Measurements from ENCODE around the gene BRD9. TPM values are rescaled to one million over a fixed set of nuclear protein-coding genes. Genes with fewer than 3 reads are reported as not detected.

Gene BRD9
- total RNA-seq, 1 donor = 35.8 TPM

DNA sequence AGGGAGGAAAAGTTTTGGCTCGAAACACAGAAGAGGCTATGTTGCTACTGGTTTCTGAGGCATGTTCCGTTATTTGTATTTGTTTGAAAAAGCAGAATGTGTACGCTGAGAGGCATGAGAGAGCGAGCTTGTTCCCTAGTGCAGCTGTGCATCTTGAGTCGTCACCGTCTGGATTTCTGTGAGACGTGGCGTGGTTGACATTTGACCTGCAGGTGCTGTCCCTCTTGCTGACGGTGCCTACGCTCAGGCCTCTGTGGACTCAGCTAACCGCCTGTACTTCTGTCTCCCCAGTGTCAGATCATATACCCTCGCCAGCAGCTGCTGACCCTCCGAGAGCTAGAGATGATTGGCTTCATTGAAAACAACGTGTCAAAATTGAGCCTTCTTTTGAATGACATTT is 21.6 kb upstream of the BRD9 start:
- Histone ChIP-seq H3K9me3 (ENCODE audit: low read depth, low read length) (no peaks in the 10 kb centered on the region), H3K4me1 (ENCODE audit: insufficient read depth, low read length) (peaks cover 11% of the 10 kb centered on the region), H3K36me3 (ENCODE audit: insufficient read depth, low read length) (peaks cover 21% of the 10 kb centered on the region), H4K20me1 (ENCODE audit: insufficient read depth, low read length) (no peaks in the 10 kb centered on the region), H3K79me2 (ENCODE audit: insufficient read depth, low read length) (no peaks in the 10 kb centered on the region), H3K4me3 (ENCODE audit: insufficient read depth, low read length) (no peak overlapping the region), H3K27ac (ENCODE audit: low read depth, low read length) (peak overlapping the region; percentile 99), H2AFZ (ENCODE audit: low read length) (no peak overlapping the region), H3K27me3 (ENCODE audit: insufficient read depth, low read length) (no peaks in the 10 kb centered on the region), H3K4me2 (ENCODE audit: insufficient read depth, low read length) (no peak overlapping the region)
- DNase-seq (ENCODE audit: insufficient read length, low spot score, missing footprints) = no peak
- TF ChIP-seq, protein P1, sequence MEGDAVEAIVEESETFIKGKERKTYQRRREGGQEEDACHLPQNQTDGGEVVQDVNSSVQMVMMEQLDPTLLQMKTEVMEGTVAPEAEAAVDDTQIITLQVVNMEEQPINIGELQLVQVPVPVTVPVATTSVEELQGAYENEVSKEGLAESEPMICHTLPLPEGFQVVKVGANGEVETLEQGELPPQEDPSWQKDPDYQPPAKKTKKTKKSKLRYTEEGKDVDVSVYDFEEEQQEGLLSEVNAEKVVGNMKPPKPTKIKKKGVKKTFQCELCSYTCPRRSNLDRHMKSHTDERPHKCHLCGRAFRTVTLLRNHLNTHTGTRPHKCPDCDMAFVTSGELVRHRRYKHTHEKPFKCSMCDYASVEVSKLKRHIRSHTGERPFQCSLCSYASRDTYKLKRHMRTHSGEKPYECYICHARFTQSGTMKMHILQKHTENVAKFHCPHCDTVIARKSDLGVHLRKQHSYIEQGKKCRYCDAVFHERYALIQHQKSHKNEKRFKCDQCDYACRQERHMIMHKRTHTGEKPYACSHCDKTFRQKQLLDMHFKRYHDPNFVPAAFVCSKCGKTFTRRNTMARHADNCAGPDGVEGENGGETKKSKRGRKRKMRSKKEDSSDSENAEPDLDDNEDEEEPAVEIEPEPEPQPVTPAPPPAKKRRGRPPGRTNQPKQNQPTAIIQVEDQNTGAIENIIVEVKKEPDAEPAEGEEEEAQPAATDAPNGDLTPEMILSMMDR (IDR thresholded peaks at IDR 0.05; ENCODE audit: extremely low read depth, low read depth, low read length) = no peak

DNA sequence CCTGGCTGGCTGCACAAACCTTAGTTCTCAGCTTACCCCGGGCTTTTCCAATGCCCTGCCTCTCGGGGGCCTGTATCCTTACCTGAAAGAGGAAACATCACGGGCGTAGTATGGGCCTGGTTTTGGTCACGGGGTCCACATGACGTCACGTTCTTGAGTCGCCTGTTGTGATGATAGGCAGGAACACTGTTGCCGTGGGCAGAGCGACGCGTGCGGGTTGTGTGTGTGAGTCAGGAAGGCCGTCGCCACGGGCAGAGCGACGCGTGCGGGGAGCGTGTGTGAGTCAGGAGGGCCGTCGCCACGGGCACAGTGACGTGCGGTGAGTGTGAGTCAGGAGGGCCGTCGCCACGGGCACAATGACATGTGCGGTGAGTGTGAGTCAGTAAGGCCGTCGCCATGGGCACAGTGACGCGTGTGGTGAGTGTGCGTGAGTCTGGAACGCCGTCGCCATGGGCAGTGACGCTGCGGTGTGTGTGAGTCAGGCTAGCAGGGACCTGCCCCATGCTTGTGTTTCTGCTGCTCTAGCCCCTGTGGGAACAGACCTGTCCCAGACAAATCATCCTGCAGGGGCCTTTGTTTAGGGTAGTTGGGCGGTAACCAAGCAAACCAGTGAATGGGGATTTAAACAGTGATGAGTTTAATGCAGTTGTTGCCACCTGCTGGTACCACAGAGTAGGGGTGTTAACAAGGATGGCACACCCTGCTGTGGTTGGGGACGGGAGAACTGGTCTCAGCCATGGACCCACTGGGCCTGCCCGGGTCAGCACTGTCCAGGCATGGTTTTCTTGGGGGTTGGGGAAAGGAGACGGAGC is 19.9 kb upstream of the BRD9 start:
- no peaks in the 10 kb centered on the region for H3K9me3 ChIP-seq (ENCODE audit: low read depth, low read length)
- no peaks in the 10 kb centered on the region for H3K27me3 ChIP-seq (ENCODE audit: insufficient read depth, low read length)
- peak overlapping the region; percentile 99 for H3K27ac ChIP-seq (ENCODE audit: low read depth, low read length)
- H3K79me2 ChIP-seq (ENCODE audit: insufficient read depth, low read length) = no peaks in the 10 kb centered on the region
- peak overlapping the region; percentile 64 for H3K4me2 ChIP-seq (ENCODE audit: insufficient read depth, low read length)
- H3K4me1 ChIP-seq (ENCODE audit: insufficient read depth, low read length) = peaks cover 11% of the 10 kb centered on the region
- DNase-seq (ENCODE audit: insufficient read length, low spot score, missing footprints) = peak; percentile 98
- no peaks in the 10 kb centered on the region for H4K20me1 ChIP-seq (ENCODE audit: insufficient read depth, low read length)
- TF ChIP-seq, protein P1 (IDR thresholded peaks at IDR 0.05; ENCODE audit: extremely low read depth, low read depth, low read length) = peak; percentile 56
- peaks cover 25% of the 10 kb centered on the region for H3K36me3 ChIP-seq (ENCODE audit: insufficient read depth, low read length)
- no peak overlapping the region for H2AFZ ChIP-seq (ENCODE audit: low read length)
- peak overlapping the region; percentile 35 for H3K4me3 ChIP-seq (ENCODE audit: insufficient read depth, low read length)

DNA sequence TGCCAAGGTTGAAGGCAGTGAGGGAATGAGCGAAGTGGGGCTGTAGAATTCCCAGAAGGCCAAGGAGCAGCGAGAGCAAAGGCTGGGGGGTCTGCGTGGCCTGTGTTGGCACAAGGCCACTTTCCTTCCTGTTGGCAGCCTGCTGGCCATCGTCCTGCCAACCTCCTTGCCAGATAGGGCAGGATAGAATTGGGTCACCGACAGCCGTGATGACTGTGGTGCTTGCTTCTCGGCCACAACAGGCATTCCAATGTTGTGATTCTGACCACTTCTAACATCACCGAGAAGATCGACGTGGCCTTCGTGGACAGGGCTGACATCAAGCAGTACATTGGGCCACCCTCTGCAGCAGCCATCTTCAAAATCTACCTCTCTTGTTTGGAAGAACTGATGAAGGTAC is 19.0 kb upstream of the BRD9 start:
- Histone ChIP-seq H3K4me1 (ENCODE audit: insufficient read depth, low read length) (peaks cover 11% of the 10 kb centered on the region), H4K20me1 (ENCODE audit: insufficient read depth, low read length) (no peaks in the 10 kb centered on the region), H3K36me3 (ENCODE audit: insufficient read depth, low read length) (peaks cover 19% of the 10 kb centered on the region), H3K4me2 (ENCODE audit: insufficient read depth, low read length) (peak overlapping the region; percentile 64), H3K27ac (ENCODE audit: low read depth, low read length) (peak overlapping the region; percentile 99), H3K9me3 (ENCODE audit: low read depth, low read length) (no peaks in the 10 kb centered on the region), H3K4me3 (ENCODE audit: insufficient read depth, low read length) (no peak overlapping the region), H3K27me3 (ENCODE audit: insufficient read depth, low read length) (no peaks in the 10 kb centered on the region), H3K79me2 (ENCODE audit: insufficient read depth, low read length) (no peaks in the 10 kb centered on the region), H2AFZ (ENCODE audit: low read length) (no peak overlapping the region)
- DNase-seq (ENCODE audit: insufficient read length, low spot score, missing footprints) = peak; percentile 95
- TF ChIP-seq, protein P1 (IDR thresholded peaks at IDR 0.05; ENCODE audit: extremely low read depth, low read depth, low read length) = no peak

DNA sequence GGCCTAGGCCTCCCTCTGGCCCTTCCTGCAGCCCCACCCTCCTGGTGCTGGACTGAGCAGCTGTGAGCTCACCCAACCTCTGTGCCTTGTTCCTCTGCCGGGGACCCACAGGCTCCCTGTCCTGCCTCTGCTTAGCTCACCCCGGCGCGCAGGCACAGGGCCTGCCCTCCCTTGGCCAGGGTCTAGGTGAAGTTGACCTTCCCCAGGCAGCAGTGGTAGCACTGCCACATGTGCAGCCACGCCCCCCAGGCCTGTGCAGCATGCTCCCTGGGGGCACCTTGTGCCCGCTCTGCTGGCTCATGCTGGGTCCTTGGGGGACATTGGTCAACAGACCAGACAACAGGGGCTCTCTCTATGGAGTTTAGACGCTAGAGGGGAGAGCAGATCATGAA is 18.2 kb upstream of the BRD9 start:
- Histone ChIP-seq H3K36me3 (ENCODE audit: insufficient read depth, low read length) (peaks cover 14% of the 10 kb centered on the region), H3K9me3 (ENCODE audit: low read depth, low read length) (no peaks in the 10 kb centered on the region), H3K27ac (ENCODE audit: low read depth, low read length) (peak overlapping the region; percentile 99), H3K79me2 (ENCODE audit: insufficient read depth, low read length) (no peaks in the 10 kb centered on the region), H4K20me1 (ENCODE audit: insufficient read depth, low read length) (no peaks in the 10 kb centered on the region), H3K4me1 (ENCODE audit: insufficient read depth, low read length) (peaks cover 11% of the 10 kb centered on the region), H3K4me3 (ENCODE audit: insufficient read depth, low read length) (no peak overlapping the region), H2AFZ (ENCODE audit: low read length) (no peak overlapping the region), H3K4me2 (ENCODE audit: insufficient read depth, low read length) (no peak overlapping the region), H3K27me3 (ENCODE audit: insufficient read depth, low read length) (no peaks in the 10 kb centered on the region)
- DNase-seq (ENCODE audit: insufficient read length, low spot score, missing footprints) = no peak
- TF ChIP-seq, protein P1 (IDR thresholded peaks at IDR 0.05; ENCODE audit: extremely low read depth, low read depth, low read length) = no peak
